ENCODE data around the gene ENKD1.
A peak's percentile ranks its signal among the peaks of the same experiment; 100 is the strongest.

ENKD1 gene

GRCh38 chr16:67641779-67642708 lies 24.5 kb downstream of the ENKD1 start:
- Histone ChIP-seq H2BK12ac (ENCODE audit: low read length) (no peak overlapping the region), H4K91ac (ENCODE audit: low read depth, low read length, poor library complexity) (no peak overlapping the region), H3K36me3 (replicated peaks in 1 of 2; ENCODE audit: control insufficient read depth in 2 of 2, insufficient read depth in 2 of 2, low read length in 2 of 2) (peaks cover 9 to 30% of the 10 kb centered on the region in 2 donors), H3K9me3 (replicated peaks in 1 of 2; ENCODE audit: control insufficient read depth in 2 of 2, insufficient read depth in 1 of 2, low read depth in 1 of 2, low read length in 2 of 2) (no peaks in the 10 kb centered on the region), H2AFZ (ENCODE audit: low read length) (no peak overlapping the region), H3K4me2 (ENCODE audit: insufficient read depth, low read length, poor library complexity, severe bottlenecking) (no peak overlapping the region), H2AK5ac (ENCODE audit: low read depth, low read length) (no peak overlapping the region), H2BK120ac (ENCODE audit: low read depth, low read length) (no peak overlapping the region), H3K27me3 (ENCODE audit: control insufficient read depth in 3 of 3, insufficient read depth in 3 of 3, low read depth in 1 of 3, low read length in 3 of 3) (peaks cover 0 to 31% (median 24%) of the 10 kb centered on the region in 3 experiments), H3K9ac (ENCODE audit: low read depth, low read length, poor library complexity) (no peak overlapping the region), H3K4me3 (ENCODE audit: low read length in 2 of 2) (no peak overlapping the region), H3K4me1 (ENCODE audit: control insufficient read depth in 2 of 2, insufficient read depth in 1 of 2, low read depth in 1 of 2, low read length in 2 of 2) (no peaks in the 10 kb centered on the region), H4K8ac (ENCODE audit: low read depth, low read length) (no peak overlapping the region), H2BK15ac (ENCODE audit: low read length) (no peak overlapping the region), H3K79me1 (ENCODE audit: low read depth, low read length) (peaks cover 2% of the 10 kb centered on the region), H3K18ac (ENCODE audit: low read length) (no peak overlapping the region), H3K27ac (replicated peaks; ENCODE audit: low read length) (no peak overlapping the region), H3K14ac (ENCODE audit: low read length) (no peak overlapping the region), H2BK5ac (ENCODE audit: low read length) (no peak overlapping the region), H3K23ac (ENCODE audit: low read depth, low read length, poor library complexity) (peak overlapping the region; percentile 8), H3K4ac (ENCODE audit: low read length) (no peak overlapping the region)
- DNase-seq (ENCODE audit: low spot score) = no peak
- WGBS, 2 donors (ENCODE audit: extremely low coverage in 2 of 2, insufficient read length in 2 of 2, insufficient replicate concordance in 1 of 2) = no CpG with 5 or more reads among the region's 10 CpGs

GRCh38 chr16:67637625-67638024 lies 28.9 kb downstream of the ENKD1 start:
- DNase-seq (ENCODE audit: low spot score) = no peak
- no peaks in the 10 kb centered on the region for H3K79me1 ChIP-seq (ENCODE audit: low read depth, low read length)
- no peak overlapping the region for H3K18ac ChIP-seq (ENCODE audit: low read length)
- no peak overlapping the region for H2BK15ac ChIP-seq (ENCODE audit: low read length)
- H3K9ac ChIP-seq (ENCODE audit: low read depth, low read length, poor library complexity) = no peak overlapping the region
- no peak overlapping the region for H2AFZ ChIP-seq (ENCODE audit: low read length)
- H3K23ac ChIP-seq (ENCODE audit: low read depth, low read length, poor library complexity) = no peak overlapping the region
- H3K27me3 ChIP-seq (ENCODE audit: control insufficient read depth in 3 of 3, insufficient read depth in 3 of 3, low read depth in 1 of 3, low read length in 3 of 3) = no peaks in the 10 kb centered on the region
- H3K4me1 ChIP-seq (ENCODE audit: control insufficient read depth in 2 of 2, insufficient read depth in 1 of 2, low read depth in 1 of 2, low read length in 2 of 2) = no peaks in the 10 kb centered on the region
- no peak overlapping the region for H3K4me2 ChIP-seq (ENCODE audit: insufficient read depth, low read length, poor library complexity, severe bottlenecking)
- H2BK120ac ChIP-seq (ENCODE audit: low read depth, low read length) = no peak overlapping the region
- no peak overlapping the region for H2AK5ac ChIP-seq (ENCODE audit: low read depth, low read length)
- H3K36me3 ChIP-seq (replicated peaks in 1 of 2; ENCODE audit: control insufficient read depth in 2 of 2, insufficient read depth in 2 of 2, low read length in 2 of 2) = peaks cover 24 to 70% of the 10 kb centered on the region in 2 donors
- H3K14ac ChIP-seq (ENCODE audit: low read length) = no peak overlapping the region
- WGBS, 2 donors (ENCODE audit: extremely low coverage in 2 of 2, insufficient read length in 2 of 2, insufficient replicate concordance in 1 of 2) = no CpG with 5 or more reads among the region's 12 CpGs
- no peak overlapping the region for H2BK5ac ChIP-seq (ENCODE audit: low read length)
- no peak overlapping the region for H3K27ac ChIP-seq (replicated peaks; ENCODE audit: low read length)
- H2BK12ac ChIP-seq (ENCODE audit: low read length) = no peak overlapping the region
- H3K4me3 ChIP-seq (ENCODE audit: low read length in 2 of 2) = no peak overlapping the region
- H4K8ac ChIP-seq (ENCODE audit: low read depth, low read length) = no peak overlapping the region
- H3K9me3 ChIP-seq (replicated peaks in 1 of 2; ENCODE audit: control insufficient read depth in 2 of 2, insufficient read depth in 1 of 2, low read depth in 1 of 2, low read length in 2 of 2) = no peaks in the 10 kb centered on the region
- no peak overlapping the region for H4K91ac ChIP-seq (ENCODE audit: low read depth, low read length, poor library complexity)
- no peak overlapping the region for H3K4ac ChIP-seq (ENCODE audit: low read length)

GRCh38 chr16:67636713-67637112 lies 29.8 kb downstream of the ENKD1 start:
- Histone ChIP-seq H2BK15ac (ENCODE audit: low read length) (no peak overlapping the region), H3K23ac (ENCODE audit: low read depth, low read length, poor library complexity) (no peak overlapping the region), H2AK5ac (ENCODE audit: low read depth, low read length) (no peak overlapping the region), H3K27ac (replicated peaks; ENCODE audit: low read length) (no peak overlapping the region), H2BK120ac (ENCODE audit: low read depth, low read length) (no peak overlapping the region), H2BK5ac (ENCODE audit: low read length) (no peak overlapping the region), H3K9ac (ENCODE audit: low read depth, low read length, poor library complexity) (no peak overlapping the region), H3K4me2 (ENCODE audit: insufficient read depth, low read length, poor library complexity, severe bottlenecking) (no peak overlapping the region), H3K4me3 (ENCODE audit: low read length in 2 of 2) (no peak overlapping the region), H4K91ac (ENCODE audit: low read depth, low read length, poor library complexity) (no peak overlapping the region), H3K36me3 (replicated peaks in 1 of 2; ENCODE audit: control insufficient read depth in 2 of 2, insufficient read depth in 2 of 2, low read length in 2 of 2) (peaks cover 32 to 79% of the 10 kb centered on the region in 2 donors), H2BK12ac (ENCODE audit: low read length) (no peak overlapping the region), H4K8ac (ENCODE audit: low read depth, low read length) (no peak overlapping the region), H3K79me1 (ENCODE audit: low read depth, low read length) (no peaks in the 10 kb centered on the region), H3K18ac (ENCODE audit: low read length) (no peak overlapping the region), H3K4ac (ENCODE audit: low read length) (no peak overlapping the region), H3K14ac (ENCODE audit: low read length) (no peak overlapping the region), H3K9me3 (replicated peaks in 1 of 2; ENCODE audit: control insufficient read depth in 2 of 2, insufficient read depth in 1 of 2, low read depth in 1 of 2, low read length in 2 of 2) (no peaks in the 10 kb centered on the region), H3K4me1 (ENCODE audit: control insufficient read depth in 2 of 2, insufficient read depth in 1 of 2, low read depth in 1 of 2, low read length in 2 of 2) (no peaks in the 10 kb centered on the region), H2AFZ (ENCODE audit: low read length) (no peak overlapping the region), H3K27me3 (ENCODE audit: control insufficient read depth in 3 of 3, insufficient read depth in 3 of 3, low read depth in 1 of 3, low read length in 3 of 3) (no peaks in the 10 kb centered on the region)
- no CpG with 5 or more reads among the region's 8 CpGs for WGBS, 2 donors (ENCODE audit: extremely low coverage in 2 of 2, insufficient read length in 2 of 2, insufficient replicate concordance in 1 of 2)
- no peak for DNase-seq (ENCODE audit: low spot score)

GRCh38 chr16:67632415-67633172 lies 34.0 kb downstream of the ENKD1 start:
- no peak overlapping the region for H2BK120ac ChIP-seq (ENCODE audit: low read depth, low read length)
- no peak overlapping the region for H3K27ac ChIP-seq (replicated peaks; ENCODE audit: low read length)
- no peak overlapping the region for H3K4ac ChIP-seq (ENCODE audit: low read length)
- H2BK15ac ChIP-seq (ENCODE audit: low read length) = no peak overlapping the region
- no peak overlapping the region for H3K4me2 ChIP-seq (ENCODE audit: insufficient read depth, low read length, poor library complexity, severe bottlenecking)
- no peak overlapping the region for H3K23ac ChIP-seq (ENCODE audit: low read depth, low read length, poor library complexity)
- no peak overlapping the region for H4K8ac ChIP-seq (ENCODE audit: low read depth, low read length)
- H3K27me3 ChIP-seq (ENCODE audit: control insufficient read depth in 3 of 3, insufficient read depth in 3 of 3, low read depth in 1 of 3, low read length in 3 of 3) = no peaks in the 10 kb centered on the region
- no peak overlapping the region for H4K91ac ChIP-seq (ENCODE audit: low read depth, low read length, poor library complexity)
- no peak overlapping the region for H2AFZ ChIP-seq (ENCODE audit: low read length)
- no peak overlapping the region for H2BK5ac ChIP-seq (ENCODE audit: low read length)
- no peak for DNase-seq (ENCODE audit: low spot score)
- H3K14ac ChIP-seq (ENCODE audit: low read length) = no peak overlapping the region
- WGBS, 2 donors (ENCODE audit: extremely low coverage in 2 of 2, insufficient read length in 2 of 2, insufficient replicate concordance in 1 of 2) = no CpG with 5 or more reads among the region's 7 CpGs
- no peaks in the 10 kb centered on the region for H3K4me1 ChIP-seq (ENCODE audit: control insufficient read depth in 2 of 2, insufficient read depth in 1 of 2, low read depth in 1 of 2, low read length in 2 of 2)
- H3K79me1 ChIP-seq (ENCODE audit: low read depth, low read length) = no peaks in the 10 kb centered on the region
- no peak overlapping the region for H3K4me3 ChIP-seq (ENCODE audit: low read length in 2 of 2)
- no peak overlapping the region for H2AK5ac ChIP-seq (ENCODE audit: low read depth, low read length)
- H3K9me3 ChIP-seq (replicated peaks in 1 of 2; ENCODE audit: control insufficient read depth in 2 of 2, insufficient read depth in 1 of 2, low read depth in 1 of 2, low read length in 2 of 2) = no peaks in the 10 kb centered on the region
- H3K18ac ChIP-seq (ENCODE audit: low read length) = no peak overlapping the region
- no peak overlapping the region for H3K9ac ChIP-seq (ENCODE audit: low read depth, low read length, poor library complexity)
- peaks cover 42 to 91% of the 10 kb centered on the region in 2 donors for H3K36me3 ChIP-seq (replicated peaks in 1 of 2; ENCODE audit: control insufficient read depth in 2 of 2, insufficient read depth in 2 of 2, low read length in 2 of 2)
- H2BK12ac ChIP-seq (ENCODE audit: low read length) = no peak overlapping the region

Data from neuronal stem cell (in vitro differentiated cells).